Thyroid gland (tissue), 4 donors: ENCODE data around the gene EYS. TPM values are rescaled to one million over a fixed set of nuclear protein-coding genes. Genes with fewer than 3 reads are reported as not detected.

Experiments
- DNase-seq, 2 donors: peaks; one replicate each; pipeline ENCODE4 v3.0.0-alpha.2; 2019
- H3K27ac ChIP-seq, 3 donors: fragments of 200-600 bp; sonication (generic); 1 replicate in 2 of 3; 2 replicates in 1 of 3; pipeline ENCODE4 v1.5.1; 2016 to 2019; ENCODE audit warnings: mild to moderate bottlenecking in 1 of 3, moderate library complexity in 1 of 3
- H3K27me3 ChIP-seq: fragments of 200-600 bp; sonication (generic); one replicate; pipeline ENCODE4 v1.5.1; 2019
- H3K36me3 ChIP-seq, 2 donors: fragments of 200-600 bp; sonication (generic); one replicate each; pipeline ENCODE4 v1.5.1; 2016 to 2019
- H3K4me1 ChIP-seq, 2 donors: fragments of 200-600 bp; sonication (generic); one replicate each; pipeline ENCODE4 v1.5.1; 2017 to 2019
- H3K4me3 ChIP-seq, 3 donors: fragments of 200-600 bp; sonication (generic); replicated peaks in 1 of 3; 1 replicate in 2 of 3; 2 replicates in 1 of 3; pipeline ENCODE4 v1.5.1; 2016; ENCODE audit warnings: mild to moderate bottlenecking in 1 of 3
- H3K9me3 ChIP-seq: fragments of 200-600 bp; sonication (generic); one replicate; pipeline ENCODE4 v1.5.1; 2017
- POLR2A ChIP-seq, 2 donors: fragments of 450-650 bp; IDR thresholded peaks; one replicate each; pipeline ENCODE4 v1.6.1; 2017; ENCODE audit warnings: antibody characterized with exemption in 2 of 2, mild to moderate bottlenecking in 2 of 2, moderate library complexity in 1 of 2
- WGBS, 2 donors: methylation state at CpG; one replicate each; pipeline ENCODE4 v1.1.5; 2017; 5-methylcytosine and 5-hydroxymethylcytosine counted together
- intact Hi-C: fragments of 100-400 bp; cut with DNase I; formaldehyde crosslinking; loops from one replicate; pipeline ENCODE4 v1.15.1; 2023
- total RNA-seq, 4 donors: library from RNA; depleted of rRNA; stranded (reverse); fragments of >200 nt; gene quantifications; one replicate each; pipeline ENCODE4 v1.2.3, GENCODE V29; 2016
- TF ChIP-seq, protein P1 (sequence below), 6 experiments: fragments of 200-600 bp in 3 of 6; fragments of 450-650 bp in 3 of 6; sonication (generic) in 3 of 6; IDR thresholded peaks; one replicate each; pipeline ENCODE4 v1.5.1; 2016 to 2019; ENCODE audit warnings: antibody characterized with exemption in 6 of 6, mild to moderate bottlenecking in 2 of 6, inconsistent platforms in 1 of 6, moderate library complexity in 1 of 6

EYS gene
- total RNA-seq, 4 donors from 2014 or later: not detected

DNA sequence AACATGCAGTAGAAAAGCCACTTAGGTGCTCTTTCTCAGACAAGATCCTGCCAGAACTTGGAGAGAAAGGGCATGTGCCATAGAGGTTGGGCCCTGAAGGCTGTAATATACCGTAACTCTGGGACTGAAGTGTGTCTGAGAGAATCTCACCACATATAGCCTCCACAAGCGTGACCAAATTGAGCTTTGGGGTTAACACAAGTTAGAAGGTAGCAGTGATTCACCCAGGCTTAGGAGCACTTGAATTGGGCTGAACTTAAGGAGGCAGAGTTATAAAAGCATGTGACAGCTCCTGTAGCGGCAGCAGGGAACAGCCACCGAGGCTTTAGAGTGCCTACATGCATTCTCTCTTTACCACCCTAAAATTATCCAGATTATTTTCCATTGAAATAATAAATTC lies 1709.8 kb downstream of the EYS start:
- WGBS, 2 donors: 69 to 82% methylated on average over 4 of the region's 4 CpGs
- Histone ChIP-seq H3K4me1 (peaks cover 12 to 24% of the 10 kb centered on the region in 2 donors), H3K36me3 (no peaks in the 10 kb centered on the region), H3K9me3 (no peaks in the 10 kb centered on the region), H3K4me3 (no peak overlapping the region), H3K27me3 (no peaks in the 10 kb centered on the region), H3K27ac (no peak overlapping the region)
- no peak for TF ChIP-seq POLR2A (IDR thresholded peaks at IDR 0.05)
- TF ChIP-seq, protein P1, sequence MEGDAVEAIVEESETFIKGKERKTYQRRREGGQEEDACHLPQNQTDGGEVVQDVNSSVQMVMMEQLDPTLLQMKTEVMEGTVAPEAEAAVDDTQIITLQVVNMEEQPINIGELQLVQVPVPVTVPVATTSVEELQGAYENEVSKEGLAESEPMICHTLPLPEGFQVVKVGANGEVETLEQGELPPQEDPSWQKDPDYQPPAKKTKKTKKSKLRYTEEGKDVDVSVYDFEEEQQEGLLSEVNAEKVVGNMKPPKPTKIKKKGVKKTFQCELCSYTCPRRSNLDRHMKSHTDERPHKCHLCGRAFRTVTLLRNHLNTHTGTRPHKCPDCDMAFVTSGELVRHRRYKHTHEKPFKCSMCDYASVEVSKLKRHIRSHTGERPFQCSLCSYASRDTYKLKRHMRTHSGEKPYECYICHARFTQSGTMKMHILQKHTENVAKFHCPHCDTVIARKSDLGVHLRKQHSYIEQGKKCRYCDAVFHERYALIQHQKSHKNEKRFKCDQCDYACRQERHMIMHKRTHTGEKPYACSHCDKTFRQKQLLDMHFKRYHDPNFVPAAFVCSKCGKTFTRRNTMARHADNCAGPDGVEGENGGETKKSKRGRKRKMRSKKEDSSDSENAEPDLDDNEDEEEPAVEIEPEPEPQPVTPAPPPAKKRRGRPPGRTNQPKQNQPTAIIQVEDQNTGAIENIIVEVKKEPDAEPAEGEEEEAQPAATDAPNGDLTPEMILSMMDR (IDR thresholded peaks at IDR 0.05): no peak
- intact Hi-C loops: no loop called here
- DNase-seq: no peak

DNA sequence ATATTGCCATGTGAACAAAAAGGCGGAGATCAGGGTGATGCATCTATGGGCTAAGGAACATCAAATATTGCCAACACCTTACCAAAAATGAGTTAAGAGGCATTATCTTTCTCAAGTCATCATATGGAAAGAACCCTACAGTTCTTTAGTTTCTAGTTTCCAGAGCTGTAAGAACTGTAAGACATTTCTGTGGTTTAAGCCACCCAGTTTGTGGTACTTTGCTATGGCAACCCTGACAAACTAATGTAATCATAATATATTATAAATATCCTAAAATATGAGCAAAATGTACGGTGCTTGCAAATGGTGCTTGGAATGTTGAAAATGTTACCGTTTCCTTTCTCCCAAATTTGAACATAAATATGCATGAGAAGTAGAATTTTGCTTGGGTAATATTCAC lies 1721.8 kb downstream of the EYS start:
- no peak for DNase-seq
- TF ChIP-seq, protein P1 (IDR thresholded peaks at IDR 0.05): no peak
- no peak for TF ChIP-seq POLR2A (IDR thresholded peaks at IDR 0.05)
- H3K27me3 ChIP-seq: no peaks in the 10 kb centered on the region
- H3K27ac ChIP-seq: no peak overlapping the region
- no peak overlapping the region for H3K4me3 ChIP-seq
- H3K36me3 ChIP-seq: no peaks in the 10 kb centered on the region
- no peaks in the 10 kb centered on the region for H3K4me1 ChIP-seq
- no peaks in the 10 kb centered on the region for H3K9me3 ChIP-seq
- intact Hi-C loops: no loop called here
- 87 to 94% methylated on average over 3 of the region's 3 CpGs for WGBS, 2 donors

DNA sequence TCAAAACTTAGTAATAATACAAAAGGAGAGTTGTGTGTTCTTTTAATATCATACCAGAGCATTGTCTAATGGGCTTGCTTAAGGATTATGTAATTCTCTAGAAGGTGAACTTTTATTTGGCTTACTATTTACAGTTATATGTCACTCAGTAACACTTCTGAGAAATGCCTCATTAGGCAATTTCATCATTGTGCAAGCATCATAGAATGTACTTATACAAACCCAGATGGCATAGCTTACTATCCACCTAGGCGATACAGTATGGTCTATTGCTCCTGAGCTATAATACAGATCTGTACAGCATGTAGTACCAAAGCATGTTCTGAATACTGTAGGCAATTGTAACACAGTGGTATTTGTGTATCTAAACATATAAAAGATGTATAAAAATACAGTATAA lies 1731.3 kb downstream of the EYS start:
- 0 to 95% methylated on average over 1 of the region's 1 CpG for WGBS, 2 donors
- intact Hi-C loops: no loop called here
- no peak overlapping the region for H3K27ac ChIP-seq
- no peaks in the 10 kb centered on the region for H3K4me1 ChIP-seq
- no peak for DNase-seq
- H3K27me3 ChIP-seq: no peaks in the 10 kb centered on the region
- no peaks in the 10 kb centered on the region for H3K9me3 ChIP-seq
- TF ChIP-seq POLR2A (IDR thresholded peaks at IDR 0.05): no peak
- TF ChIP-seq, protein P1 (IDR thresholded peaks at IDR 0.05): no peak
- no peaks in the 10 kb centered on the region for H3K36me3 ChIP-seq
- H3K4me3 ChIP-seq: no peak overlapping the region

DNA sequence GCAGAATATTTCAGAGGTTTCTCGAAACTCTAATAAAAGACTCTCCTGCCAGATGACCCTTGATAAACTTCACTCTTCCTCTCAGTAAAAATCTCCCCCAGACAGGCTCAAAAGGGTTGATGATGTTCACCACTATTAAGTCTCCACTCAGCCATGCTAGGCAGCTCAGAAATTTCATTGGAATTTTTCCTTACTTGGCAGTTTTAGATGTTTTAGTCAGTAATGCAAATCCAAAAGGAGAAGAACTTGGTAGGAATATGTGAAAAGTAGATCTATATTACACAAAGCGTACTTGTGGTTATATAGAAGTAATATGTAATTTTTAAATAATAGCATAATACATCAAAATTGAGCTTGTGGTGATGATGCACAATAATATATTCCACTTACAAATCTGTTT lies 1738.4 kb downstream of the EYS start:
- H3K4me1 ChIP-seq: peaks cover 15 to 18% of the 10 kb centered on the region in 2 donors
- no peaks in the 10 kb centered on the region for H3K36me3 ChIP-seq
- no peaks in the 10 kb centered on the region for H3K9me3 ChIP-seq
- no peaks in the 10 kb centered on the region for H3K27me3 ChIP-seq
- H3K4me3 ChIP-seq: no peak overlapping the region
- 55 to 65% methylated on average over 2 of the region's 2 CpGs for whole genome bisulfite sequencing, 2 donors
- intact Hi-C loops: no loop called here
- H3K27ac ChIP-seq: peak overlapping the region in 2 of 3 donors; percentile 29 to 66
- TF ChIP-seq, protein P1 (IDR thresholded peaks at IDR 0.05): no peak
- TF ChIP-seq POLR2A (IDR thresholded peaks at IDR 0.05): no peak
- DNase-seq: peak in 1 of 2 donors; percentile 9

DNA sequence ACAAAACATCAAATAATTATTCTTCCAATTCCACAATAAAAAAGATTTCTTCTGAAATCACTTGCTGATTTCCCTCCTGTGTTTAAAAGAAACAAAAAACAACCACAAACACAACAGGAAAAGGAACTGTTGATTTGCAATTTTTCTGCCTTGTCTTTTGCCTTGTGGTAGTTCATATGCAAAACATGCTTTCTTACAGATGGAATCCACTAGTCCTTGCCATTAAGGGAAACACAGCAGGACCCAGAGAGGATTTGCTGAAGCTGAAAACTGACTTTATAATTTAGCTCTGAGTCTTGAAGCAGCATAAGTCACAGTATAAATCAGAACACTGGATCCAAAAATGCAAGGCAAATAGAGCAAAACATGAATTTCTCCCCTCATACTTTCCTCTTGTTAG lies 1742.7 kb downstream of the EYS start:
- peaks cover 15 to 22% of the 10 kb centered on the region in 2 donors for H3K4me1 ChIP-seq
- H3K27me3 ChIP-seq: no peaks in the 10 kb centered on the region
- no peak overlapping the region for H3K4me3 ChIP-seq
- intact Hi-C loops: no loop called here
- H3K36me3 ChIP-seq: no peaks in the 10 kb centered on the region
- TF ChIP-seq, protein P1 (IDR thresholded peaks at IDR 0.05): no peak
- no peak for TF ChIP-seq POLR2A (IDR thresholded peaks at IDR 0.05)
- DNase-seq: no peak
- H3K27ac ChIP-seq: peak overlapping the region in 2 of 3 donors; percentile 1 to 24
- no peaks in the 10 kb centered on the region for H3K9me3 ChIP-seq
